NCI-H1417 treated with DMSO at 0.1 percent for 48 hours (cell line): Measurements from ENCODE around the gene LRRK1.
"Not testable (repeated sequence)": the region's sequence is repeated elsewhere in the genome, so short reads cannot be mapped to it uniquely, and the experiment has no call there.

Source experiments
- DNase-seq: peaks from one replicate; lab custom pipeline; 2025; lab: John Stamatoyannopoulos, UW

Gene LRRK1

GRCh38 chr15:101093958-101094357, 174.8 kb downstream of the LRRK1 start:
- no peak for DNase-seq

GRCh38 chr15:101095796-101096406, 176.7 kb downstream of the LRRK1 start:
- DNase-seq = not testable (repeated sequence)

GRCh38 chr15:101097111-101097510, 178.0 kb downstream of the LRRK1 start:
- DNase-seq = no peak

GRCh38 chr15:101099183-101099582, 180.0 kb downstream of the LRRK1 start:
- no peak for DNase-seq

- no peak for DNase-seq
Observed at GRCh38 chr15:101100118-101100517, 181.0 kb downstream of the LRRK1 start.

GRCh38 chr15:101100593-101101442, 181.7 kb downstream of the LRRK1 start:
- no peak for DNase-seq

GRCh38 chr15:101101676-101102075, 182.5 kb downstream of the LRRK1 start:
- DNase-seq = no peak

GRCh38 chr15:101102746-101103145, 183.6 kb downstream of the LRRK1 start:
- DNase-seq = no peak

GRCh38 chr15:101103598-101103997, 184.4 kb downstream of the LRRK1 start:
- DNase-seq = no peak

- no peak for DNase-seq
Observed at GRCh38 chr15:101104141-101104540, 185.0 kb downstream of the LRRK1 start.

- DNase-seq = no peak
Observed at GRCh38 chr15:101105059-101105891, 186.1 kb downstream of the LRRK1 start.

GRCh38 chr15:101107101-101107500, 187.9 kb downstream of the LRRK1 start:
- no peak for DNase-seq

GRCh38 chr15:101107625-101108460, 188.7 kb downstream of the LRRK1 start:
- DNase-seq = no peak

- DNase-seq = no peak
Observed at GRCh38 chr15:101108461-101108775, 189.3 kb downstream of the LRRK1 start.

GRCh38 chr15:101108791-101109190, 189.6 kb downstream of the LRRK1 start:
- no peak for DNase-seq

- no peak for DNase-seq
Observed at GRCh38 chr15:101110681-101111569, 191.8 kb downstream of the LRRK1 start.

- no peak for DNase-seq
Observed at GRCh38 chr15:101111570-101112262, 192.6 kb downstream of the LRRK1 start.

- DNase-seq = no peak
Observed at GRCh38 chr15:101112336-101113113, 193.4 kb downstream of the LRRK1 start.
